Fibroblast of the aortic adventitia (primary cell): ENCODE results near the gene XKR7. TPM values are rescaled to one million over a fixed set of nuclear protein-coding genes. Genes with fewer than 3 reads are reported as not detected.

Experiments used
- DNase-seq: peaks from one replicate; pipeline ENCODE4 v3.0.0-alpha.2; 2010; ENCODE audit warnings: low read depth
- H3K4me3 ChIP-seq: 2 replicates; pipeline ENCODE4 v1.5.1; 2011; ENCODE audit warnings: low read depth, mild to moderate bottlenecking, control low read depth, low read length, moderate library complexity
- CTCF ChIP-seq: IDR thresholded peaks from 2 replicates; pipeline ENCODE4 v1.5.1; 2011; ENCODE audit warnings: mild to moderate bottlenecking, low read length, control low read depth, inconsistent platforms; ENCODE audit not compliant: insufficient read depth
- total RNA-seq: library from RNA; depleted of rRNA; stranded (reverse); fragments of >200 nt; gene quantifications from 2 replicates; pipeline ENCODE4 v1.2.3, GENCODE V29; 2012; ENCODE audit warnings: low replicate concordance

Gene XKR7
- total RNA-seq, 1 donor = not detected

- DNase-seq = no peak
- TF ChIP-seq CTCF = no peak
- no peak overlapping the region for H3K4me3 ChIP-seq
Measured at GRCh38 chr20:32040142-32040953, 72.4 kb downstream of the XKR7 start.

- DNase-seq = no peak
- no peak overlapping the region for H3K4me3 ChIP-seq
- TF ChIP-seq CTCF = no peak
Measured at GRCh38 chr20:32045999-32046398, 78.0 kb downstream of the XKR7 start.

DNA sequence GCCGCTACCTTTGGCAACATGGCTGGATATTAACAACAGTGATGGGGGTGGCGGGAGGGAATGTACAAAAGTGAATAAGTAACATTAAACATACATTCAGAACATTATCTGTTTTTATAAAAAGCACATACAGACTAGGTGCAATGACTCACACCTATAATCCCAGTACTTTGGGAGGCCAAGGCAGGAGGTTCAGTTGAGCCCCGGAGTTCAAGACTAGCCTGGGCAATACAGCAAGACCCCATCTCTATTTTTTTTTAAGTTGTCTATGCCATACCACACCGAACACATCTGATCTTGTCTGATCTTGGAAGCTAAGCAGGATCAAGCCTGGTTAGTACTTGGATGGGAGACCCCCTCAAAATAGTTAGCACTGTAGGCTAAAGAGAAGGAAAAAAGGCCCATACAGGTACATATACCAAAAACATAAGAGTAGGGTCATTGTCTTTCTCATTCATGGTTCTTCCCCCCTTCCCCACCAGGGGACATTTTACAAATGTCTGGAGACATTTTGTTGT, 82.4 kb downstream of the XKR7 start:
- H3K4me3 ChIP-seq = no peak overlapping the region
- no peak for TF ChIP-seq CTCF
- DNase-seq = no peak

DNA sequence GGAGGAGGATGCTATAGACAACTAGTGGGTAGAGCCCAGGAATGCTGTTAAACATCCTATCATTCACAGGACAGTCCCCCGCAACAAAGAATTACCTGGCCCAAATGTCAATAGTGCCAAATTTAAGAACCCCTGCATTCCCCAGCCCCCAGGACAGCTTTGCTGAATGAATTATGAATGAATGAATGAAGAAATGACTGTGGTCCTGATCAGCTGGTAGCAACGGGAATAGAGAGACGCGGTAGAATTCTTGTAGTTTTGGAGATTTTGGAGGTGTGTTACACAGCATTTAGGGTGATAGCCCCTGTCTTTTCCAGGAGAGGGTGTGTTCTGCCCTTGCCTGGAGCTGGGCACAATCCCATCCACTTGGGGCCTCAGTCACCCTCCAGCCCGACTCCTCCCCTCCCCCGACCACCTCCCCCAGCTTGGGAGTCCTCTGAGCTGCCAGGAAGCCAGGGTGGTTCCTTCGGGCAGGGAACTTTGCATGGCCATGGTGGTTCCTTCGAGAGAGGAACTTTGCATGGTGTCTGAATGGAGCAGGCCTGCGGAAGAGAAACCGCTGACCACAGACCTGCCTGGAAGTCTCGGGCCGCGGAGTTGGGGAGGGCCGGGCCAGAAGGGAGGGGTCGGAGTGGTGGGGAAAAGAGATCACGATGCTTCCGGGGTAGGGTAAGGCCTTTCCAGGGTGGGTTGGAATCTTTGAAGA, 83.1 kb downstream of the XKR7 start:
- no peak for TF ChIP-seq CTCF
- no peak overlapping the region for H3K4me3 ChIP-seq
- DNase-seq = no peak

DNA sequence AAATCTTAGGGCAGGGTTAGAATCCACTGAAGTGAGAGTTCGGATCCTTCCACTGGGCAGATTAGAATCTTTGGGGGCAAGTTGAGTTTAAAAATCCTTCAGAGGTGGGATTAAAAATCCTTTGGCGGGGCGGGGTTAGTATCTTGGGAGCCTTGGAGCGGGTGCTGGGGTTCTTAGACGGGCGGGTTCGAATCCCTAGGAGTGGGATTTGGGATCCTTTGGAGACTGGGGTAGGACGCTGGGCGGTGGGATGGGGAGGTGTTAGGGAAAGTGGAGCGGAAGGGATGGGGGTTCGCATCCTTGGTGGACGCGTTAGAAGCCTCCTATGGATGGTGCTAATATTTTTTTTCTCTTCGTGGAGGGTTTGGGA, 83.8 kb downstream of the XKR7 start:
- no peak overlapping the region for H3K4me3 ChIP-seq
- TF ChIP-seq CTCF = no peak
- DNase-seq = no peak

- TF ChIP-seq CTCF = no peak
- no peak for DNase-seq
Measured at GRCh38 chr20:32052090-32052777, 84.3 kb downstream of the XKR7 start, which contains the start of gene HCK. HCK (plus strand) TSS chr20:32052242.

More at GRCh38 chr20:32052090-32052777, 84.3 kb downstream of the XKR7 start, which contains the start of gene HCK:
- no peak within 1 kb of the TSS for H3K4me3 ChIP-seq
